ENCODE measurements around the gene GOLGA5.
"Not testable (repeated sequence)": the region's sequence is repeated elsewhere in the genome, so short reads cannot be mapped to it uniquely, and the experiment has no call there.

Gene GOLGA5

GRCh38 chr14:92780444-92781232 lies 13.5 kb upstream of the GOLGA5 start:
- peak; percentile 65 for DNase-seq (ENCODE audit: low read depth)

GRCh38 chr14:92781350-92781749 lies 12.8 kb upstream of the GOLGA5 start:
- DNase-seq (ENCODE audit: low read depth), result no peak

GRCh38 chr14:92783813-92784431 lies 10.2 kb upstream of the GOLGA5 start:
- DNase-seq (ENCODE audit: low read depth), result peak; percentile 75

GRCh38 chr14:92785667-92786426 lies 8.3 kb upstream of the GOLGA5 start:
- peak; percentile 90 for DNase-seq (ENCODE audit: low read depth)

GRCh38 chr14:92786427-92786756 lies 7.7 kb upstream of the GOLGA5 start:
- DNase-seq (ENCODE audit: low read depth), result no peak

- DNase-seq (ENCODE audit: low read depth), result no peak
Measured at GRCh38 chr14:92787554-92787953, 6.6 kb upstream of the GOLGA5 start.

GRCh38 chr14:92789457-92790089 lies 4.5 kb upstream of the GOLGA5 start:
- DNase-seq (ENCODE audit: low read depth), result peak; percentile 12

GRCh38 chr14:92792885-92793284 lies 1.2 kb upstream of the GOLGA5 start:
- peak; percentile 38 for DNase-seq (ENCODE audit: low read depth)

- peak; percentile 45 for DNase-seq (ENCODE audit: low read depth)
Measured at GRCh38 chr14:92794547-92794941, 439 bp downstream of the GOLGA5 start.

- no peak for DNase-seq (ENCODE audit: low read depth)
Measured at GRCh38 chr14:92794961-92795360, 856 bp downstream of the GOLGA5 start.

- no peak for DNase-seq (ENCODE audit: low read depth)
Measured at GRCh38 chr14:92797935-92798653, 4.0 kb downstream of the GOLGA5 start.

- DNase-seq (ENCODE audit: low read depth), result no peak
Measured at GRCh38 chr14:92798811-92799210, 4.7 kb downstream of the GOLGA5 start.

- no peak for DNase-seq (ENCODE audit: low read depth)
Measured at GRCh38 chr14:92800012-92800411, 5.9 kb downstream of the GOLGA5 start.

GRCh38 chr14:92800525-92800924 lies 6.4 kb downstream of the GOLGA5 start:
- no peak for DNase-seq (ENCODE audit: low read depth)

GRCh38 chr14:92801917-92802316 lies 7.8 kb downstream of the GOLGA5 start:
- no peak for DNase-seq (ENCODE audit: low read depth)

GRCh38 chr14:92802678-92803077 lies 8.6 kb downstream of the GOLGA5 start:
- no peak for DNase-seq (ENCODE audit: low read depth)

- no peak for DNase-seq (ENCODE audit: low read depth)
Measured at GRCh38 chr14:92813201-92813600, 19.1 kb downstream of the GOLGA5 start.

- peak; percentile 28 for DNase-seq (ENCODE audit: low read depth)
Measured at GRCh38 chr14:92819011-92819597, 25.0 kb downstream of the GOLGA5 start.

- DNase-seq (ENCODE audit: low read depth), result not testable (repeated sequence)
Measured at GRCh38 chr14:92819680-92820535, 25.8 kb downstream of the GOLGA5 start.

GRCh38 chr14:92820536-92820840 lies 26.4 kb downstream of the GOLGA5 start:
- not testable (repeated sequence) for DNase-seq (ENCODE audit: low read depth)

GRCh38 chr14:92830902-92831301 lies 36.8 kb downstream of the GOLGA5 start:
- no peak for DNase-seq (ENCODE audit: low read depth)
